ENCODE measurements around the gene FABP6. TPM values are rescaled to one million over a fixed set of nuclear protein-coding genes. Genes with fewer than 3 reads are reported as not detected.

Gene FABP6, protein sequence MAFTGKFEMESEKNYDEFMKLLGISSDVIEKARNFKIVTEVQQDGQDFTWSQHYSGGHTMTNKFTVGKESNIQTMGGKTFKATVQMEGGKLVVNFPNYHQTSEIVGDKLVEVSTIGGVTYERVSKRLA
- not detected in 2 replicates for total RNA-seq

DNA sequence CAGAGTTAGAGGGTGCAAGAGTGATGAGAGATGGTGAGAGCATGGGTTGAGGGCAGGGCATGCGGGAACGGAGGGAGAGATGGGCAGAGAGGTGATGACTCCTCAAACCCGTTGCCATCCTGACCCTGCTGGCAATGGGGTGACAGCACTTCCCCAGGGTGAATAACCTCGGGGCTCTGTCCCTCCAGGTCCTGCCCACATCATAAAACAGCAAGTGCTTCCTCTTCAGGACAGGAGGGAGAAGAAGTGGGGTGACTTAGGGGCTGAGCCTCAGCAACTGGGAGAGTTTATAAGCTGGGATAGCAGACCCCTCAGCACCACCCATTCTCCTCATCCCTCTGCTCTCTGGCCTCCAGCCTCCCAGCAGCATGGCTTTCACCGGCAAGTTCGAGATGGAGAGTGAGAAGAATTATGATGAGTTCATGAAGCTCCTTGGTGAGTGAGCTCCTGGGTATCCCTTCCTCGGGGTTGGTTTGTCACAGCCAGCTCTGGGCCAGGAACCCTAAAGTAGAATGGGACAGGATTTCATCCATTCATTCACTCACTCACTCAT lies at the start of gene FABP6:
FABP6 (plus strand) TSS at position 317 of the 553 bp plus-strand sequence; CDS start at position 369, 52 bp downstream.

Other genes with a start within 250 kb of the FABP6 start
- gene TTC1, start 220.4 kb upstream of the FABP6 start, total RNA-seq, result 34.5 and 45.7 TPM in 2 replicates
- 8.8 and 10.1 TPM in 2 replicates for gene PWWP2A, start 110.1 kb upstream of the FABP6 start, total RNA-seq
- 0.34 and 1.0 TPM in 2 replicates for gene CCNJL, start 83.1 kb downstream of the FABP6 start, total RNA-seq
- 0.34 and 0.74 TPM in 2 replicates for gene C1QTNF2, start 141.1 kb downstream of the FABP6 start, total RNA-seq
- 2.7 TPM in 2 replicates for gene FAM200C, start 170.5 kb downstream of the FABP6 start, total RNA-seq
- gene SLU7, start 189.6 kb downstream of the FABP6 start, total RNA-seq, result 36.1 and 40.2 TPM in 2 replicates
- 337 and 344 TPM in 2 replicates for gene PTTG1, start 192.3 kb downstream of the FABP6 start, total RNA-seq